GM19193 (cell line): ENCODE results near the gene MAPK7.

Experiments used
- POLR2A ChIP-seq: IDR thresholded peaks from 4 replicates; pipeline ENCODE4 v1.6.1; 2011; ENCODE audit not compliant: insufficient read depth, insufficient read length; ENCODE audit errors: extremely low read depth

Gene MAPK7

DNA sequence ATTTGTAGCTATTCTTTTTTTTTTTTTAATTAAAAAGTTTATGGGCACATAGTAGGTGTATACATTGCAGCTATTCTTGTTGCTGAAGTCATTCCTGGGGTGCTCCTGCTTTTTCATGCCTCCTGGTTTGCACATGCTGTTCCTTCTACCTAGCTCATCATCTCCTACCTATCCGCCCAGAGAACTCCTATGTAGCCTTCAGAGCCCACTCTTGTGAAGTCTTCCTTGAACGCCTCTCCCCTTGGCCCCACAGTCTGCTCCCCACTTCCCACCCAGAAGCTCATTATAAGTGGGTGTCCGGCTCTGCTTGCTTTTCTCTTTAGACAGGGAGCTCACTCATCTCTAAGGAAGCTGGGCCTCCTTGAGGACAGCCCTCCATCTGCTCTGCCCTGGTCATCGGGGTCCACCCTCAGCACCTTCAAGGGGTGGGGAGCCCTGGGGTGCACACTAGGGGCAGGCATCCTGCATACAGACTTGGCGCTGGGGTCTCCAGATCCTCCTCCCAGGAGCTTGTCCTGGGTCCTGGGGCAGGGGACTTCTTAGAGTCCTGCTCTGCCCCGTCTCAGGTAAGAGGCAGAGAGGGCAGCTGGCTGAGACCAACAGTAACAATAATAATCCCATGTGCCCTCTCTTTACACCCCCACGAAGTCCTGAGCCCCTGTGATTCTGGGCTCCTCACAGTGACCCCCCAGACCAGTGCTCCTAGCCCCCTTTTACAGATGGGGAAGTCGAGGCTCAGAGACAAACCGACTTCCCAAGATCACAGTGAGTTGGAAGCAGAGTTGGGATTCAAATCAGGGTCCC, 12.3 kb upstream of the MAPK7 start:
- no peak for TF ChIP-seq POLR2A

DNA sequence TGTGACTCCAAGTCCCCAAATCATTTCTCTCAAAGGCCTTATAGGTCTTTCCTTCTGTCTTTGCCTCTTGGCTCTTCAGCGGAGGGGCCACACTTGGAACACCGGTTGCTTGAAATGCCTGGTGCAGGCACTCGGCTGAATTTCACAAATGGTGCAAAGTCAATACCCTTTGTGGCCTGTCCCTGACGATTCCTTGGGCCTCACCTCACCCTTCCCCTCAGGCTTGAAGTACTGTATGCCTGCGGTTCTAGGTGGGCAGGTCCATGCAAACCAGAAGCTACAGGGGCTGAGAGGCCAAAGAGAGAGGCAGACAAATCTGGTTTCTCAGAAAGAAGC, 11.7 kb upstream of the MAPK7 start:
- TF ChIP-seq POLR2A = no peak

DNA sequence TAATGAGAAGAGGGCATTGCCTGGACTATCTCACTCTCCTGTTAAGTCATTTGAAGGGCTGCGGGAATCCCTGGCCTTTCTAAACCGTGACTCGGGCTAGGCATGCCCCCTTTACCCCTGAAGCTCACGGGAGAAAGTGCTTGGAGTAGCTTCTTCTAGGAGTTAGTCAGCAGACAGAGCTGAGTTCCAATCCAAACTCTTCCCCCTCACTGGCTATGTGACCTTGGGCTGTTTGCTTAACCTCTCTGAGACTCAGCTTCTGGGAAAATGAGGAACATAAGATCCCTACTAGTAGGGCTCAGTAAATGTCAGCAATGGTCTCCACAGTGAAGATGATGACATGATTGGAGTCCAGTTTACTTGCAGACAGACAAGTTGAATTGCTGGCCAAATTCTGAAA, 10.1 kb upstream of the MAPK7 start:
- TF ChIP-seq POLR2A = no peak

DNA sequence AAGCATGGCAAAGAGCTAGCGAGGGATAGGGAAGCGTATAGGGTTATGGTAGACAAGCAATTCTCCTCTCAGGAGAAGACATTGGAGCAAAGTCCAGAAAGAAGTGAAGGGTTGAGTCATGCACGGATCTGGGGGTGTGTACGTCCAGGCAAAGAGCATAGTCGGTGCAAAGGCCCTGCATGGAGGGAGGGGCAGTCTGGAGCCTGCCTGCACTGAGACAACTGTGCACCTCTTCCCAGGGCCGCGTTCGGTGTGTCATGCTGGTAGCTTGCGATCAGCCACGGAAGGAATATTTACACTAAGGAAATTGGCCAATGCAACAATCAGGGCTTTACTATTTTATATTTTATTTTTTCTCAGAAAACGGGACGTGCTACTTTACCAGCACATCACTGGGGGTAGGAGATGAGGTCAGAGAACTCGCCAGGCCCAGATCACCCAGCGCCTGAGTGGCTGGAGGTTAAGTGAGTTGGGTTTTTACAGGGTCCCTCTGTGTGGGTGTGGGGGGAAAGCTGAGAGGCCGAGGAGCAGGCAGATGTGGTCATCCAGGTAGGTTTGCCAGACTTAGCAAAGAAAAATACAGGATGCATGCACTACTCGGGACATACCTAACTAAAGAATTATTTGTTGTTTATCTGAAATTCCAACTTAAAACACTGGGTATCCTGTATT, 9.1 kb upstream of the MAPK7 start:
- TF ChIP-seq POLR2A = no peak

DNA sequence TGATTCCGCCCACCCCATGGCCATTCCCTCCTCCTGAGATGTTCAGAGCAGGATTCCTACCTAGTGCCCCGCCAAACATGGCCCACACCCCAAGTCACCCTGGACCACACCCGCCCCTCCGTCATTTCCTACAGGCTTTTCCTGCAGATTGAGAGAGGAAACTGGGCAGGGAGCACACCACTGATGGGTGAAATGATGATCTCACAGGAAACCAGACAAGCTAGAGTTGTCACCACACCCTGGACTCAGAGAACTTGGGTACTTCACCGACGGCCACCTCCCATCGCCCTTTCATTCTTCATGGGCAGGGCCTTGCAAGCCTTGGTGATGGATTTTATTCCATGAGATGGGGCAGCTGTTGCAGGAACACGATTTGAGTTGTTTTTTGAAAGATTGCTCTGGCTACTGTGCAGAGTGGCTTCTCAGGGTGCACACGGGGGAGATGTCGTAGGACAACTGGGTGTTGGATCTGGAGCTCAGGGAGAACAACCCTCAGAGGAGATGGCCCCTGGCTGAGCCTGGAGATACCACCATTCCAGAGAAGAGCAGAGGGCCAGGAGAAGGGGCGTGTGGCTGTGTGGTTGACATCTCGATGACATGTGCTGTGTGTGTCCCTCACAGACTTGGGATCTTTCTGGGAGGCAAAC, 8.3 kb upstream of the MAPK7 start:
- TF ChIP-seq POLR2A = no peak

DNA sequence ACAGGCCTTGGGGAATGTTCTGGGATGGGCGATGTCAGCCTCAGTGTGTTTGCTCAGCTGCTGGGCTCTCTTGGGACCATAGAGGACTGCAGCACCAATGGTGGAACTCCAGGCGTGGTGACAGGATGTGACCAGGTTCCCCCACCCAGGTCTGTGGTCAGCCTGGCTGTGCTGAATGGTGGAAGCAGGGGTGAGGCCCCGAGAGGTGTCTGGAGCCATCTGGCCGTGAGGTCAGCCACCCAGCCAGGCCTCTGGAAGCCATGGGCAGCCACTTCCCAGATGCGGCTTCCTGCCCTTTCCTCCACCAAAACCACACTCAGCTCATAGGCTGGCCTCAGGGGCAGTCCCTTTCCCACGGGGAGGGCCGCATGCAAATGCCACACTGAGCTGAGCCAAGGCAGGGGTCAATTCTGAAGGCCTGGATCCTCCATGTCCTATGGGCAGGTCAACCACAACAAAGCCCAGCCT, 7.8 kb upstream of the MAPK7 start:
- no peak for TF ChIP-seq POLR2A

DNA sequence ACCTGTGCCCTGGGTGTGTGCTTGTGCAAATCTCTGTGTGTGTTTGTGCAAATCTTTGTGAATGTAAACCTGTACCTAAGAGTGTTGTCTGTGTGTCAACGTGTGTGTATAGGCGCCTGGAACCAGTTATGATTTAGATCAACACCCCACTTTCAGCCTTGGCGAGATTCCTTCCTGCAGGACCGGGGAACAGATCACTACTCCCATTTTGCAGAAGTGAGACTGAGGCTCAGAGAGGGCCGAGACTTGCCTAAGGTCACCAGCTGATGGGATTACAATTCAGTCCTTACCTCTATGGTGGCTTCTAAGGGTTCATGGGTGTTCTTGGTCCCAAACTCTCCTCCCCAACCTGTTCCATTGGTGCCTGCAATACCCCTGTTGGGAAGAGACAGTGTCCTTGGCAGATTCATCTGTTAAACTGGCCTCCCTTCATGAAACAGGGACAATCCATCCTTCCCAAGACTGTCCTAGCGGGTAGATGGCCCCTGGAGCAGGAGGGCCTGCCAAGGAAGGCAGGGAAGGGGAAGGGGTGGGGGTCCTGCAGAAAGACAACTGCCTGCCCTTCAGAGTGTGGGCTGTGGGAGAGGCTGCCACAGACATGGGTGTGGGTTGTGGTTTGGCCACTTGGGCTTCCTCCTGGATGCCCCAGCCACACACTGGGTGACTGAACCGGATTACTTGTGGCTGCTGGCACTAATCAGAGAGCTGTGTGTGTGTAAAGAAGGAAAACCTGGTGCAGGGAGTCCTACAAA, 6.9 kb upstream of the MAPK7 start:
- no peak for TF ChIP-seq POLR2A

DNA sequence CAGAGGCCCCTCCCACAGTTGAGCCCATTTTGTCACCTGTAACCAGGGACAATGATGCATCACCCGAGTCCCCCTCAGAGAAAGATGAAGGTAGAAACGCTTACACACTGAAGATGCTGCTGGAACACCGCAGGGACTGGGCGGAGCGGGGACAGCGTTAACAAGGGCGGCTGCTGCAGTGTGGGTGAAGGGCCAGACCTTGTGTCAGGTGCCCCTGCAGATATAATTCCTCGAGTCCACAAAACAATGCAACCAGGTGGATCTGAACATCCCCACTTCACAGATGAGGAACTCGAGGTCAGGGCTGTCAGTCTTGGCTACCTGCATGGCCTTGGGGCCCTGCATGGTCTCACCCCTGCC, 6.3 kb upstream of the MAPK7 start:
- TF ChIP-seq POLR2A = no peak

DNA sequence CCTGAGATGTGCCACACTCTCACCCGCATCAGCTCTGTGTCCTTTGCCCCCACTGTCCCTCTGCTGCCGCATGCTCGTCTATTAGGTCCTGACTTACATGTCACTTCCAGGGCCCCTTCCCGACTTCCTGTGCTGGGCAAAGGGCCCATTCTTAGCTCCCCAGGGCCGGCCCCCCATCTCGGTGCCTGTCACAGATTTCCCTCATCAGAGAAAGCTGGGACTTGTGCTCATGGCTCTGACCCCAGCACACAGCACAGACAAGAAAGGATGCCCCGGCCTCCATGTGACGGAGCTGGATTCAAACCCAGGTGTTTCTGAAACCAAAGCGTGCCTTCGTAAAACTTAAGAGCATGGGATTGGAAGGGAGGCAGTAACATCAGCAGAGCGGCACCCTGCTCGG, 5.9 kb upstream of the MAPK7 start:
- TF ChIP-seq POLR2A = no peak

DNA sequence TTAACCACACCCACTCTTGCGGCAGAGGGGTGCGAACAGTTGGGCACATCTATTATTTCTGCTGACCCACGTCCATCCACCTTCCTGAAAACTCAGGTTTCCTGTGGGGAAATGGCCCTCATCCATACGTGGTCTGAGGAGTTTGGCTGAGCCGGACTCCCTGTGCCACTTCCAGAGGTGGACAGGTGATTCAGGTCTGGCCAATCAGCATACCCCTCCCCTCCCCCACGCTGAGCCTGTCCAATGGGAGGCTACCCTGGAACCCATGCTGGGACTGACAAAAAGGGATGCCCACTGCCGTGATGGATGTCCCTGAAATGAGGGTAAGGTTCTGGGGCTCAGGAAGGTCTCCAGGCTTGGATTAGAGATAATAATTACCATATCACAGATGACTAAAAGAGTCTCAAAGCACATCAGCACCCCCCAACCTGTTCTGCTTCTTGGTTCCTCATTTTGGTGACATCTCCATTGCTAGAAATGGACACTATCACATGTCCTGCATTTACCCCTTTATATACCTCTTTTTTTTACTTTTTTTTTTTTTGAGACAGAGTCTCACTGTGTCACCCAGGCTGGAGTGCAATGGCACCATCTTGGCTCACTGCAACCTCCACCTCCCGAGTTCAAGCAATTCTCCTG, 5.3 kb upstream of the MAPK7 start:
- TF ChIP-seq POLR2A = no peak

DNA sequence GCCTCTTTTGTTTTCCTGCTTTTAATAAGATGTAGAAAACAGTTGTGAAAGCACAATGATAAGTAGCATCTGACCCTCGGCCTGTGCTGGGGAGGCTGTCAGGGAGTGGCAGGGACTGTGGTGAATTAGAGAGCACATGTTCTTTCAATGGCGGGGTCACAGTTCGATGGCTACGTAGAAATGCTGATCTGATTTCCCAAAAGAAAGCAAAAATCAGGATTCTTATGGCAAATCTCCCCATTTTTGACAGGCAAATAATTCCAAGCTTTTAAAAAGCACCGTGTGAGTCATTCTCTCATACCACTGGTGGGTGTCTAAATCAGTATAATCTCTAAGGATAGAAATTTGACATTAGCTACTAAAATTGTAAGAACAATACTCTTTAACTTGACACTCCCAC, 4.2 kb upstream of the MAPK7 start:
- TF ChIP-seq POLR2A = no peak

DNA sequence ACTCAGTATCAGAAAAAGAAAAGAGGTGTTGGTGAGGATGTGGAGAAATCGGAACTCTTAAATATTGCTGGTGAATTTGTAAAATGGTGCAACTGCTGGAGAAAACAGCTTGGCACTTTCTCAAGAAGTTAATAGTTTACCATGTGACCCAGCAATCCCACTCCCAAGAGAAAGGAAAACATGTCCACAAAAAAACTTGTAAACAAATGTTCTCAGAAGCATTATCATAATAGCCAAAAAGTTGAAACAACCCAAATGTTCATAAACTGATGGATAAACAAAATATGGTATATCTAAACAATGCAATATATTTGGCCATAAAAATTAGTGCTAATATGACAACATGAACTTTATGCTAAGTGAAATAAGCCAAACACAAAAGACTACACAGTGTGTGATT, 2.6 kb upstream of the MAPK7 start:
- TF ChIP-seq POLR2A = no peak

DNA sequence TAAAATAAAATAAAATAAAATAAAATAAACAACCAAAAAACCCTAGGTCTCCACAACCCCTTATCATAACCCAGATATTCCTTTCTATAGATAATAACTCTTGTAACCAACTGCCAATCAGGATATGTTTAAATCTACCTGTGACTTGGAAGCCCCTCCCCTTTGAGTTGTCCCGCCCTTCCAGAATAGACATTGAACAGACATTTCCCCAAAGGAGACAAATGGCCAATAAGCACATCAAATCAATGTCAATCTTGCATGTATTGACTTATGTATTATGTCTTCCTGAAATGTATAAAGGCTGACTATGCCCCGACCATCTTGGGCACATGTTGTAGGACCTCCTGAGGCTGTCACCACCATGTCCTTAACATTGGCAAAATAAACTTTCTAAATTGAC, 1.5 kb upstream of the MAPK7 start:
- TF ChIP-seq POLR2A = no peak

DNA sequence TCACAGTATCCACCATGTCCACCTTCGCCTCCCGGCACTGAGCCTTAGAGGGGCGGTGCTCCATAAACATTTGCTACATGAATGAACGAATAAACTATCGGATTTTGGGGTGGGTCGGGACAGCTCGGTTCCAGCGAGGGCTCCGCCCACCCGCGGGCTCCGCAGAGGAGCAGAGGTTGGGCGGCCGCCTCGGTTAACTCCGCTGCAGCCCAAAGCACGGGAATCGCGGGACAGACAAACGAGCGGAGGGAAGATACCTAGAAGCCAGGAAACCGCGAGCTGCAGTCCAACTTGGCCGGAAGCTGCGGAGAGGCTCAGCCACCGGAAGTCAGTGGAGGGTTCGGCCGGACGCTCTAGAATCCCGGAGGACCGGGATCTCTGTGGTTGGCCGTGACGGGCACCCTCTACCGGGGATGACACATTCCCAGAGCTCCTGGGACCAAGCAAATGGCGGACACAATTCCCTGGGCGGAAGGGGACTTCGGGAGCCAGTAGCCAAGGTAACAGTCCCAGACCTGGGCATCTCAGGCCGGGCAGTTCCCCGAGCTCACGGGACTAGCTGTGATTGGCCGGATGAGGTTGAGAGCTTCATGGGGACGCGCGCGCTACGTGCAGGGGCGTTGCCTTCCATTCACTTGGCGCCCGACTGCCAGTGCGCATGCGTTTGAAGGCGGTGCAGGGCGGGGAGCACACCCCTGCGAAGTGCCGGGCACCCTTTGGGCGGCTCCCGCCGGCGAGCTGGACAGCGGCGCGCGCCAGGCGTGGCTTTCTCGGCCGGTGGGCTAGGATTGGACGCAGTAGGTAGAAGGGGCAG, 489 bp upstream of the MAPK7 start:
- TF ChIP-seq POLR2A = peak; percentile 86
